Erythroblast (primary cell): ENCODE measurements around the gene MAST4.

Experiments
- GATA1 ChIP-seq: IDR thresholded peaks from 2 replicates; pipeline ENCODE4 v1.6.1; 2011; ENCODE audit warnings: low read depth, mild to moderate bottlenecking, control low read depth, low read length, moderate library complexity
- POLR2A ChIP-seq: IDR thresholded peaks from 2 replicates; pipeline ENCODE4 v1.6.1; 2011; ENCODE audit warnings: mild to moderate bottlenecking, low read length

- TF ChIP-seq POLR2A (no peak), GATA1 (no peak)
Measured at GRCh38 chr5:66972004-66972403, 375.8 kb downstream of the MAST4 start.
